Frontal cortex (tissue), 4 donors: ENCODE results near the gene LRRC27. TPM values are rescaled to one million over a fixed set of nuclear protein-coding genes. Genes with fewer than 3 reads are reported as not detected.
"Not testable (repeated sequence)": the region's sequence is repeated elsewhere in the genome, so short reads cannot be mapped to it uniquely, and the experiment has no call there.

Source experiments
- DNase-seq, 2 donors: peaks; one replicate each; pipeline ENCODE4 v3.0.0; 2012; ENCODE audit warnings: low spot score in 2 of 2
- FAIRE-seq: peaks from 2 replicates; lab custom pipeline; 2012; peaks lifted over from hg19 to GRCh38; lab: Jason Lieb, UNC
- total RNA-seq: library from RNA; depleted of rRNA; stranded (reverse); fragments of >200 nt; gene quantifications from one replicate; pipeline ENCODE4 v1.2.3, GENCODE V29; 2014
- donor health status: control.
- donor health status: control.
- donor health status: control.

LRRC27 gene
- total RNA-seq, 1 donor from 2014 or later = 20.0 TPM

DNA sequence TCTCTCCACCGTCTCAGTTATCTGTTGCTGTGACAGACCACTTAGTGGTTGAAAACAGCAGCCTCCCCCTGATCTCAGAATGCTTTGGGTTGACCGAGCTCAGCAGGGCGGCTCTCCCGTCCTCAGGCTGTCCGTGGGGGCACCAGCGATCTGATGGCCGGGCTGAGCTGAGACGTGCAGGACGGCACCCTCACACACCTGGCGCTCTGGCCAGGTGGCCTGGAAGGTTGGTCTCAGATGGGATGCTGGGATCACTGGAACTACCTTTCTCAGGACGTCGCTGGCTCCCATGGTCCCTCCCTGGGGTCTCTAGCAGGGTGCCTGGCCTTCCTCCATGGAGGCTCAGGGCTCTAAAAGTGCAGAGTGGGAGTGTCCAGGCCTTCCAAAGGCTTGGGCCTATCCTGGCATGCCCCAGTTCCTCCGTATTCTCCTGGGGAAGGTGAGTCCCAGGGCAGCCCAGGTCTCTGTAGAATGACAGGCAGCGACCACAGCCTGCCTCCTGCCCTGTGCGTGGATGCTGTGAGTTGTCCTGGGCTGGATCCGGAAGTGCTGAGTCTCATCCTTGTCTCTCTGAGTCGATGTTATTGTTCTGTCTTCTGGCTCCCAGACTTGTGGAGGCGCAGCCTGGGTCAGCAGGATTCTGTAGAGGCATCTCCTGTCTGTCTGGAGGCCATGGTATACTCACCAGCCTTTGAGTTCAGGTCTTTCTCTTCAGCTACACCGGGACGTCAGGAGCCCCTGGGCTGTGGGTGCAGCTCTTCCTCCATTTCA, 52.8 kb downstream of the LRRC27 start:
- FAIRE-seq (no peak), DNase-seq (no peak)

DNA sequence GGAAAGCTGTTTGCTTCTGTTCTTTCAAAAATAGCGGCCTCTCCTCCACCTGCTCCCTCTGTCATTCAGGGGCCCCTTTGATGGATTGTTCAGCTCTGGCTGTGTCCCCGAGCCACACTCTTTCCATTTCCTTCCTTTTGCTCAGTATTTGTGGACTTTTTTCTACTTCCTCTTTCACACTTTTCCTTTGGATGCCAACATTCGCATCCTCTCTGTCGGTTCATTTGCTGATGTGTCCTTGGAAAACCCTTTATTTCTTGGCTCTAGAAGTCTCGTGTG, 53.3 kb downstream of the LRRC27 start:
- FAIRE-seq (no peak), DNase-seq (no peak)

DNA sequence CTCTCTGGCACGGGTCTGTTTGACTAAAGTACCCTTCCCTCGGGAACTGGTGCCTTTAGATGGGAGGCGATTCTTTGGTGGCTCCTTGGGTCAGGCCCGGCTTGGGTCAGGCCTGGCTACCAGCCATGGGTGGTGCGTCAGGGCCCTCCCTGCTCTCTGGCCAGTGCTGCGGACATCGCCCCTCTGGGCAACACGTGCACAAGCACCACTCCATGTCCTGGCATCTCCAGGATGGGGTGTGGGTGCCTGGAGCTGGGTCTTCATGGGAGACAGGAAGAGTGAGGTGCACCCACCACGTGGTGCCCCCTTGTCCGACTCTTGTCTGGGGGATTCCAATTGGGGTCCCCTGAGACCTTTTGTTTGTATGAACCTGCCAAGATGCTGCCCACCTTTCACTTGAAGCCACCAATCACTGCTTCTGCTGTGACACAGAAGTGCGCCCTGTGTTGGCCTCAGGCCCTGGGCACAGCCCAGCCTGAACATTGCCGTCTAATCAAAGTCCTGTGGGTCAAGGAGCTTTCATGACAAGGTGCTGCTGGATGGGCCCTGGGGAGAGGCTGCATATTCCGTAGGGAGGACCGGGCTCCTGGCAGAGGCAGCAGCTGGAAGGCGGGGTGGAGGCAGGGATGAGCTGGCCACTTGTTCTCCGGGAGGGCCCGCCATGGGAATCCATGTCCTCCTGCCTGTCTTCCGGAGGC, 53.9 kb downstream of the LRRC27 start:
- DNase-seq = peak in 1 of 2 donors; percentile 26
- no peak for FAIRE-seq

DNA sequence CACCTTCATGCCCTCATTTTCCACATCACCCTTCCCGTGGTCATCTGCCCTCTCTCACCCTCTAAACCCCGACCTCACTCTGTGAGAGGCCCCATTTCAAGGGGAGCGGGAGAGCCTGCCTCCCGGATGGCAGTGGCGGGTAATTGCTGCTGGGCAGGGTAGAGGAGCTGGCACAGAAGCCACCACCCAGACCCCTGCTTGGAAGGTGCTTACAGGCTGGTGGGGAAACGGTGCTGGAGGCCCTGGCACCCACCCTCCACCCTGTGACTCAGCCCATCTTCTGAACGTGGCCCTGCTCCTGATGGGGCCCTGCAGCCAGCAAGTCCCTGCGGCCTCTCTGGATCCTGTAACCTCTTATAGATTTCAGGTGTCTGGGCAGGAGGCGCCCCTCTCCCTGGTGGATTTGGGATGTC, 54.4 kb downstream of the LRRC27 start:
- FAIRE-seq = no peak
- no peak for DNase-seq

DNA sequence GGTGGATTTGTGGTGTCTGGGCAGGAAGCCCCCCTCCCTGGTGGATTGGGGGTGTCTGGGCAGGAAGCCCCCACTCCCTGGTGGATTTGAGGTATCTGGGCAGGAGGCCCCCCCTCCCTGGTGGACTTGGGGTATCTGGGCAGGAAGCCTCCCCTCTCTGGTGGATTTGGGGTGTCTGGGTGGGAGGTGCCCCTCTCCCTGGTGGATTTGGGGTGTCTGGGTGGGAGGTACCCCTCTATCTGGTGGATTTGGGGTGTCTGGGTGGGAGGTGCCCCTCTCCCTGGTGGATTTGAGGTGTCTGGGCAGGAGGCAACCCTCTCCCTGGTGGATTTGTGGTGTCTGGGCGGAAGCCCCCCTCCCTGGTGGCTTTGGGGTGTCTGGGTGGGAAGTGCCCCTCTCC, 54.9 kb downstream of the LRRC27 start:
- DNase-seq, FAIRE-seq: not testable (repeated sequence)

DNA sequence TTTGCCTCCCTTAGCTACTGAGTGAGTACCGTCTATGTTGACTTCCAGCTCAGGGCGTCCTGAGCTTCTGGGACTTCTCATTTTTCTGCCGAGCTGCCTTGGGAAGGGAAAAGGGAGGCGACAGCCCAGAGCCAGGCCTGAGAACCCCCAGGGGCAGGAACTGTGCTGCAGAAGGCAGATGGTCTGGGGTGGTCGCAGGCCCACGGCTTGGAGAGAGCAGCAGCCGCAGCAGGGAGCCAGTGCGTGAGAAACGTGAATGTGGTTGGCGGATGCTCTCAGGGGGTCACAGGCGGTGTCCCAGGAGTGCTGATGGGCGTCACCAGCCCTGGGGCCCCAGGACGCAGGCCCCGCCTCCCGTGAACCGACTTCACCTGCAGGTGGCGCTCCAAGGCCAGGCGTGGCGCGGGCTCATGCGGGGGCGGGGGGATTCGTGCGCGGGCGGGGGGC, 55.8 kb downstream of the LRRC27 start:
- FAIRE-seq (no peak), DNase-seq (peak; percentile 80 to 91)

DNA sequence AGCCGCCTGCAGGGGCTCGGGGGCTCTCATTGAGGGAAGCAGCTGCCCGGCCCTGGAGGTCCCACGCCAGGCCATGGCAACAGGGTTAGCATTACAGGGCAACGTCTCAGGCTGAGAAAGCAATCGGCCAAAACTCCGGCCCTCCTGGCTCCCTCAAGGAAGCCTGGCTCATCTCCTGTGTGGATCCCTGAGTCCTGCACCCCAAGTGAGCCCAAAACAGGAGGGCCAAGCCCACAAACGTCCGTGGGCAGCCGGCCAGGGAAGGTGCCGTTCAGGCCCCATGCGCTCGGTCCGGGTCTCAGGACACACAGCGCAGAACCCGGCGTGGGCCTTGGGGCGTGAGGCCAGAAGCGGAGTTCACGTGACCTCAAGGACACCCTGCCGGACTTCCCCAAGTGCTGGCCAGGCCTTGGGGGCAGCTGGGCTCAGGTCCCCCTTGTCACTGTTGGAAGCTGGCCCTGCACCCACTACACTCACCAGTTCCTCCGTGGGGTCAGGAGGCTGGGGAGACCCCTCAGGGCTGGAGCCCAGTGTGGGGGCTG, 57.0 kb downstream of the LRRC27 start:
- no peak for FAIRE-seq
- peak in 1 of 2 donors; percentile 58 for DNase-seq

DNA sequence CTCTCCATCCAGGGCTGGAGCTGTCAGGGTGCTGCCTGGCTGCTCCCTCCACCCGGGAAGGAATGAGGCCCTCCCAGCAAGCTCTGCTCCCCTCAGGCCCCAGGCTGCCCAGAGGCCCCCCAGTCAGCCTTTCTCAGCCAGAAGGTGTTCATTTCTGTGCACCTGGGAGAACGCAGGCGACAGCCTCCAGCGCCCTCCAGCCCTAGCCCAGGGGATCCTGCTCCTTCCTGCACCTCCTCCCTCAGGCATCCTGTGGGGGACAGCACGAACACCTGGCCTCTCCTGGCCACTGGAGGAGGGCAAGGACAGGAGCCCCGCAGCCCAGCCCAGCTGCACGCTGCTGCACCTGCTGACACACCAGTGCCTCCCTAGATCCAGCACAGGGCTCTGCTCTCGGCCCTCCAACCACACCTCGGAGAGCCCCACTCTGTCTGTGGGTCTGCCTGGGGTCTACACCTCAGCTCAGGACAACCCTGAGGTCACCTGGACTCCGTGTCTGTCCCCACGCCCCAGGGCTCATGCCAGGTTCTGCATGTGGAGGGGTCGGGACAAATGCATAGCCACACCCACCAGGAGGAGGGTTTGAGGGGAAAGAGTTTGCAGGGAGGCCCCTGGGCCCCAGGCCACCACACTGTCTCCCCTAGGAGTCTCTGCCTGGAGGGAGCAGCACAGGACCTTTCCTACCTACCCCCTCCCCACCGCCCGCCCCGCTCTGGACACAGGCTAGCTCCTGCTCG, 57.6 kb downstream of the LRRC27 start:
- FAIRE-seq (no peak), DNase-seq (peak in 1 of 2 donors; percentile 37)

DNA sequence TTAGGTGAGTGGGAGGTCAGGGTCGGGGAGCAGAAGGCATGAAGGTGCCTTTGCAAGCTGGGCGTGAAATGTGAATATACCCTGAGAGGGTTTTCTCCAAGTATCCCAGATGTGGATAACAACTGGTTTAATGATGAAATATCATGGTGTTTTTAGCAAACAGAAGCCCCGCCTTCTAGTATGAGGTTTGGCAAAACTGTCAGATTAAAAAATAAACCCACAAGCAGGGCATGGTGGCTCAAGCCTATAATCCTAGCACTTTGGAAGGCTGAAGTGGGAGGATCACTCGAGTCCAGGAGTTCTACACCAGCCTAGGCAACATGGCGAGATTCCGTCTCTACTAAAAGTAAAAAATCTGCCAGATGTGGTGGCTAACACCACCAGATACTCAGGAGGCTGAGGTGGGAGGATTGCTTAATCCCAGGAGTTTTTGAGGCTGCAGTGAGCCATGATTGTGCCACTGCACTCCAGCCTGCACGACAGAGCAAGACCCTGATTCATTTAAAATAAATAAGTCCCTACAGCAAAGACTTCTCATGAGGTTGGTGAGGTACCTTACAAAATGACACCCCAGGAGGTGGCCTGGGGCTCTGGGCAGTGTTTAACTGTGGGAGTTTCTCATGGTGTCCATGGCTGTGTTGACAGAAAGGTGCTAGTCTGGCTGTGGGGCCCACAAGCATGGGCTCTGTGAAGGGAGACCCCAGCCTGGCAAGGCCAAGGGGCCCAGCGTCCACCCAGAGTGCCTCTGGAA, 58.4 kb downstream of the LRRC27 start:
- FAIRE-seq (no peak), DNase-seq (no peak)

DNA sequence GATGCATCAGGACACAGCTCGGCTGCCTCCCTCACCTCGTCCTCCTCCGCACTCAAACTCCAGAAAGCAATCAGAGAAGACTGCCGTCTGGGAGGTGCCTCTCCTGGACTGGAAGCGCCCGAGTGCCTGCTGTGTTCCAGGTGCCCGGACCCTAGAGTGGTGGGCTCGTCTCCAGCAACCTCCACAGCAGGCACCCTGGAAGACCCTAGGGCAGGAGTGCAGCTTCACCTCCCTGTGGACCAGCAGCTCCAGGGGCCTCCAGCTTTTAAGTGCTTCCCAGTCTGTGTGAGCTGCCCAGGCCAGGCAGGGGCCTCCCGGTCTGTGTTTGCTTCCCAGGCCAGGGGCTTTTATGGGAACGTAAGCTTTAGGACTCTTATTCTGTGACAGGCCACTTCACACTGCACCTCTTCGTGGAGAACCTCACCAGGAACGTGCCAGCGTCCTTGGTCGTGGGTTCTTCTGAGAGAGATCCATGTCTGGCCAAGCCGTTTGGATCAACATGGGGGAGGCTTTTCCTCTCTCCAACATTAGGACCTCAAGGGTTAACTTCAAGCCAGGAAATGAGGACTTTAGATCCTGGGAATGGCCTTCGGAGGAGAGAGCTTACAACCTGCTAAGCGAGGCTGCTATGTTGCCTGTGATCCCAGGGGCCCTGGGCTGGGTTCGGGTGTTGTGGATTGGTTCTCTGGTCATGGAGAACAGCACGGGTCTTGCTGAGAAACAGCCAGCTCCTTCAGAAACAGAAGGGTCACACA, 59.1 kb downstream of the LRRC27 start:
- no peak for FAIRE-seq
- DNase-seq = no peak

DNA sequence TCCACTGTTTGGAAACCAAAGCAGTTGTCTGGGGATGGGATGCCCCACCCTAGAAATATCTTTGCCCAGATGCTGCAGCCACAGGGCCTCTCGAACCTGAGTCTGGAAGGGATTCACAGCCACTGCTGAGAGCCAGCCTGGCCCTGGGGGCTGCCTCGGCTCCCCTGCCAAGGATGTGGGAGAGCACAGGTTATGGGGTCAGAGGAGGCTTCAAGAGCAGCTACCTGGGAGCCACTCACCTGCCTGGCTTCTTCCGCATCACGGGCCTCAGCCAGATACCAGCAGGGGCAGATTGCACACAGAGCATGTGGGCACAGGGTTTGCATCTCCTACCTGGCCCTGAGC, 59.7 kb downstream of the LRRC27 start:
- DNase-seq = no peak

DNA sequence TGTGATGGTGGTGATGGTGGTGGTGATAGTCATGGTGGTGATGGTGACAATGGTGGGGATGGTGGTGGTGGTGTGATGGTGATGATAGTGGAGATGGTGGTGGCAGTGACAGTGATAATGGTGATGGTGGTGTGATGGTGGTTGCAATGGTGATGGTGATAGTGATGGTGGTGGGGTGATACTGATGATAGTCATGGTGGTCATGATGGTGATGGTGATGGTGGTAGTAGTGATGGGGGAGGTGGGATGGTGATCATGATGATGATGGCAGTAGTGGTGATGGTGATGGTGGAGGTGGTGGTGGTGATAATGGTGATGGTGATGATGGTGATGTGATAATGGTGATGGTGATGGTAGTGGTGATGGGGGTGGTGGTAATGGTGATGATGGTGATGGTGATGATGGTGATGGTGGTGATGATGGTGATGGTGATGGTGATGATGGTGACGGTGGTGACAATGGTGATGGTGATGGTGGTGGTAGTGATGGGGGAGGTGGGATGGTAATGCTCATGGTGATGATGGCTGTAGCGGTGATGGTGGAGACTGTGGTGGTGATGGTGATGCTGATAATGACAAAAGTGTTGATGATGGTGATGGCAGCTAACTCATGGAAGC, 60.3 kb downstream of the LRRC27 start:
- DNase-seq (no peak), FAIRE-seq (no peak)

More for the DNA sequence above, 59.7 kb downstream of the LRRC27 start:
- no peak for FAIRE-seq

DNA sequence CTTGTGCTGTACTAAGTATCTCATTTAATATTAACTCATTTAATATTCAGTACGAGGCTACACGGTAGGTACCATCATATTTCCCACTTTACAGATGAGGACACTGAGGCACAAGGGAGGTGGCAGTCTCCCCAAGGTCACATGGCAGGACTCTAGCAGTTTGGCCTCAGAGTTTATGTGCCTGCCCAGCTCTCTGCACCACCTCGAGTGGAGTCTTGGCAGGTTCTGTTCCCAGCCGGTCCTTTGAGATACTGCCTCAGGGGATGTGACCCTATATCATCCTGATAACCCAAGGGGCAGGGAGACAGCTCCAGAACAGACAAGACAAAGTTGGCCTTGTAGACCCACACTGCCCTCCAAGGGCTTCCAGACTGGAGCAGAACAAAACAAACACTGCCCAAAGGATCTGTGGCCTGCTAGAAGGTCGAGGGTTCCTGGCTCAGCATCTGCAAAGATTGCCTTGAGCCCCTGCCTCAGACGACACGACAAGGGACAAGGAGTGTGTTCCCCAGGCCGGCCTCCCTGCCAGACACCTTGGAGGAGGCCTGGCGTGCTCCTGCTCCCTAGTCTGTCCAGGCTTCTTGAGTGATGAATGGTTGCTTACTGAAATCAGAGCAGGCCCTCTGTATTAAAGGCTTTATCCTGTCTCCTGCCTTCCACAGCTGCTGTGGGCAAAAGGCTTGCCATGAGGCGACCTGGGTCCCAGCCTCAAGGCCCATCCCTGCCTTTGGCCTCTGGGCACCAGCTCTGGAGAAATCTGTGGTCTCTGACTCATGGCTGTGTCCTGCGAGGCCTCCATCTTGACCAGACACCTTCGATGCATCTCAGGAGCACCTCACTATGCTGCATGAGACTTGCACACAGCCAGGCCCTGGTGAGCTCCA, 61.1 kb downstream of the LRRC27 start:
- FAIRE-seq = no peak
- no peak for DNase-seq

DNA sequence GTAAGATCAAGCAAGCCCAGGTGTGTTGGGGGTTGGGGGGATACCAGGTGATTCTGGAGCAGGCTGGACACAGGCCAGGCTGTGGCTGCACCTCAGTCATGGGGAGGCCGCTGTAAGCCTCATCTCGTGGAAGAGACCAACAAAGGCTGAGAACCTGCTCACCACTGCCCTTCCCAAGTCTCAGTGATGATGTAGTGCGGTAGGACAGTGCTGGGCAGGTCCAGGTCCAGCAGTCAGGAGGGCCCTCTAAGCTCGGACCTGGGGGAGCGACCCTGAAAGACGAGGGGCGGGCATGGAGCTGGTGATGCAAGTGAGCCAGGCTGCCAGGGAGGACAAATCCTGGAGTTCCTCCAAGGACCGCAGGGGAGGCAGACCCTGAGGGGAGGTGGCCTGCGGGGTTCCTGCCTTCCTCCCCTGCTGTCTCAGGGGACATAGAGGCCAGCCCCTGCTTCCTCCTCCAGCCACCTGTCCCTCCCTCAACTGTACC, 61.7 kb downstream of the LRRC27 start:
- FAIRE-seq = no peak
- no peak for DNase-seq

DNA sequence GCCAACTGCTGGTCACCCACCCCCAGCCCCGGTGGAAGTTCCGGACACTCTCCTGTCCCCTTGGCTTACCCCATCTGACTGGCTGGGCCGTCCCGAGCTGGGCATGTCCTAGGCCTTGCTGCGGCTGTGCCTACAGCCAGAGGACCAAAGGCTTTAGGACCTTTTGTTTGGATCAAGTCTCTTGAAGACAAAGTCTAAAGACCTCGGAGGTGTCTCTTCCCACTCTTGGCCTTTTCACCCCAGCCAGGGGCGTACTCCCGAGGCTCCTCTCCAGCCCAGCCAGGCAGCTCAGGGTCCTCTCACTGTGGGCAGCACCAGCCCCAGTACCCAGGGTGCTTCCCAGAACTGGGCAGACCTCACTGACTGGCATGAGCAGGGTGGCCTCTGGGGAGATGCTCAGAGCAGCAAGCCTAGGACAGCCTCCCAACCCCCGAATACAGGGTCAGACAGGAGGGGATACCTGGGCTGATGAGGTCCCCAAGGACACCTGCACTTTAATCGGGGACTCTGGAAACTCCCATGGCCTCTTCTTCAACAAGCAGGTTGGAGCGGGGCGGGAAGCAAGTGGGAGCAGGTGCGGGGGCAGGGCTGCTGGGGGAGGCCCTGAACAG, 62.3 kb downstream of the LRRC27 start:
- DNase-seq = no peak
- no peak for FAIRE-seq

DNA sequence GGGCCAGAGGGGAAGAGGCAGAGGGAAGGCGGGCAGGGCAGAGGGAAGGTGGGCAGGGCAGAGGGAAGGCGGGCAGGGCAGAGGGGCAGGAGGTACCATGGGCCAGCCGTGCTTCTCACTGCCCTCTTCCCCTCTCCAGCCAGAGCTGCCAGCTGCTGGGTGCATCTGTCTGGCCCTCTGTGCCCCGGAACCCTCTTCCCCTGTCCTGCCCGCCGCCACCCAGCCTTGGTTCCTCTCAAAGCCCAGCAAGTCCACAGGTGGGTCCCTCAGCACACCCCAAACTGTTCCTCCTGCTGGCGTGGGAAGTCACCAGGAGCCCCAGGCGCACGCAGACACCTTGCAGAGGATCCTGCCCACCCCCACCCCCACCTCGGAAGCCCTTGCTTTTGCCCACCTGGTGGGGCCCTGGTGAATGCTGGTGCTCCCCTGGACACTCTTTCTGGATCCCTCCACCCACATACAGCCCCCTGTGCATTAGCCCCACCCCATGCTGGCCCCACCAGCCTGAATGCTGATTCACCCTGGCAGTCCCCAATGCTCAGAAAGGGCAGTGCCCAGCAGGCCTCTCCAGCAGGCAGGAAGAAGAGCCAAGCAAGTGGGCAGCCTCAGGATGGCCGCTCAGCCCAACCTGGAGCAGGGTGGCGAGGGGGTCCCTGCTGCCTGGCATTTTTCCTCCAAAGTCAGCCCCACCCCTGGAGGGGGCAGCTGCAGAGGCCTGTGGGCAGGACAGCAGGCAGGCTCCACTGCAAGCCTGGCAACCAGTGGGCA, 63.1 kb downstream of the LRRC27 start:
- FAIRE-seq = no peak
- DNase-seq = no peak
